HG03135 (cell line): ENCODE results near the gene OR6X1.
A peak's percentile ranks its signal among the peaks of the same experiment; 100 is the strongest.

Experiments used
- ATAC-seq: cut with Tn5 transposase; IDR thresholded peaks from one replicate; pipeline ENCODE4 v1.9.1; 2021; ENCODE audit warnings: mild to moderate bottlenecking, moderate library complexity; ENCODE audit not compliant: unreplicated experiment

OR6X1 gene

GRCh38 chr11:123754101-123754568 is at the start of gene OR6X1:
TSS of gene OR6X1 (minus strand) at chr11:123754518. CDS start at chr11:123754518, 0 bp downstream.
- ATAC-seq = no peak

DNA sequence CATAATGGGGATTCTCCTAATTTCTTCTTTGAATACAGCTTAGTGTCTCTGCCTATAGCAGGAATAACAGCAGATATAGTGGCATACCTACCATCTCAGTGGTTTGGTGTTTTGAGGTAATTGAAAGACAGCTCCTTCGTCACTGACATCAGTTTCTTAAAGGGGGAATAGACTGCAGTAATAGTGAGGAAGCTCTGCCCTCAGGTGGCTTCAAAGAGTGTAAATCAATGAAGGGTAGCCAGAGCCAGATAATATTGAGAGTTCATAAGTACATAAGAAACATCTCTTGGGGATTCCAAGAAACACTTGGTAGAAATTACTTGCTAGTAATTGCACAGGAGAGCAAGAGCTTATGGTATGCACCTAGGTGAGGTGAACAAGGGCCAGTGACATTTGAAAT is 47.4 kb upstream of the OR6X1 start:
- no peak for ATAC-seq

DNA sequence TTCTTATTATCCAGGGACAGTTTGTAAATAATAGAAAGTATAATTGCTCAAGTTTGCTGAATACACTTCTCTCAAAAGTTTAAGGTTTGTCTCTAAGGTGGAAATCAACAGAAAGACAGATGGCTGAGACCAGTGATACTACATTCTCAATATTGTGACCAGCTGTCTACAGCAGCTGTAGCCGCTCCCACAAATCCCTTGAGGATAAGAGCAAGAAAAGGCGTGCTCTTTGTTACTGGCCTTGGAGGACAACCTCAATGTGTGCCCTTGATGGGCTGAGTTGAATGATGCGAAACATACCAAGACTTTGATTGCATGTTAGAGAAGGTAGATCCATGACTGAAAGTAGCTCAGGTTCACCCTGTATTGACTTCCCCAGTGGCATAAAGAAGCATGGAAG is 45.7 kb upstream of the OR6X1 start:
- ATAC-seq = no peak

DNA sequence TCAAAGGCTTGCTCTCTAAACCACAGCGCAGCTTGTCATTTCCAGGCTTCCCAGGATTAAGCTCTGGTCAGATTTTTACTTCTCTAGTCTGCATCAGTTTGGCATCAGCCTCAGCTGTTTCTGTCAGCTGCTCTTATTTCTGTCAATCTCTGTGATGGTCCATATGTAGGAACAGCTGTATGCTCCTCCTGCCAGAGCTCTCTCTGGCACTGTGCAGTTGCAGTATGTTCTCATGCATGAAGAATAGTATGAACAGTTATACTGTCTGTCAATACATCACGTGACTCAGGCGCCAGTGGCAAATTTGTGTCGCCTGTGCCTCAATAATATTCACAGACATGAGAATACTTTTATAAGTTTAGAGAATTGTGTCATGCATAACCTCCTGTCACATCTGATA is 45.1 kb upstream of the OR6X1 start:
- no peak for ATAC-seq

- ATAC-seq = no peak
Observed at GRCh38 chr11:123798513-123799252, 44.4 kb upstream of the OR6X1 start.

DNA sequence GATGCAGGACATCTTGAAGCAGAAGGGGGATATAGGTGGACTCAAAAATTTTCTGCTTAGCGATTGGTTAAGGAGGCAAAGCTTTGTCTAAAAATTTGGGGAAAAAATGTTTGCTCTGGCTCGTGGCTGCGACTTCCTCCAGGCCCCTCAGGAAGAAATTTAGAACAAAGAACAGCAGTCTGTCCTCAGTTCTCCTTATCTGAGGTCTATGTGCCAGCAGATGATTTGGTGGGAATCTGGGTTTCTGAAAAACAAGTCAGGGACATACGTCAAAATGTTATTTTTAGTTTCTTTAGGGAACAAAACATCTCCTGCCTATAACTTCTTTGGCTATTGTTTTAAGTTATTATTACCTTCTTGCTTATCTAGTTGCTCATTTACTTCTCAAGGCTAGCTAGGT is 43.8 kb upstream of the OR6X1 start:
- ATAC-seq = no peak

- ATAC-seq = no peak
Observed at GRCh38 chr11:123797541-123797940, 43.2 kb upstream of the OR6X1 start.

- no peak for ATAC-seq
Observed at GRCh38 chr11:123797114-123797513, 42.8 kb upstream of the OR6X1 start.

DNA sequence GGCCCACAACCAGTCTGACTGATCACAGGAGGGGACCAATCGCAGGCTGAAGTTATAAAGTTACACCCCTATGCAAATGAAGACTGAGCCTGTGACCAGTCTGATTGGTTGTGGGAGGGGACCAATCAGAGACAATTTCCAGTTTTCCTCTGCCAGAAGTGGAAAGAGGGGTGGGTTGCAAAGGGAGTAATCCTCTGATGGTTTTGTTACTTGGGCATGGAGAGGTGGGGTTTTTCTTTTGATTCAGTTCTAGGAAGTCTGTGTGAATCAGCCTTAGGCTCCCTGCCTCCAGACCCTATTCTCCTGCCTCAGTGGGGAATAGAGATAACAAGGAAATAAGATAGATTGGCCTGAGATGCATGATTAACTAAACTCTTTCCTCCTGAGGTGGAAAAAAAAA is 41.9 kb upstream of the OR6X1 start:
- ATAC-seq = no peak

DNA sequence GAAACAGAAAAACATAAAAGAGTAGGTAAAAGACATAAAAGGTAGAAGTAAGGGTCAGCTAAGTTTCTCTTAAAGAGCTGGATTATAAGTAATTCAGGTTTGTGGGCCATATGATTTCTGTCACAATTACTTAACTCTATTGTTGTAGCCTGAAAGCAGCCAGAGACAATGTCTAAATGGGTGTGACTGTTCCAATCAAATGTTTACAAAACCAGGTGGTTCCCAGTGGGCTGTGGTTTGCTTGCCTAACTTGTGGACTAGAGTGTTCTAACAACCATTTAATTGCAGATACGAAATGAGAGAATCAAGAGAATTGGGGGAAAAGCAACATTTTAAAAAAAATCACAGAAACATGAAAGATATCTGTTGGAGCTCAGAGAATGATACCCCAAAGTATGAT is 29.2 kb upstream of the OR6X1 start:
- no peak for ATAC-seq

DNA sequence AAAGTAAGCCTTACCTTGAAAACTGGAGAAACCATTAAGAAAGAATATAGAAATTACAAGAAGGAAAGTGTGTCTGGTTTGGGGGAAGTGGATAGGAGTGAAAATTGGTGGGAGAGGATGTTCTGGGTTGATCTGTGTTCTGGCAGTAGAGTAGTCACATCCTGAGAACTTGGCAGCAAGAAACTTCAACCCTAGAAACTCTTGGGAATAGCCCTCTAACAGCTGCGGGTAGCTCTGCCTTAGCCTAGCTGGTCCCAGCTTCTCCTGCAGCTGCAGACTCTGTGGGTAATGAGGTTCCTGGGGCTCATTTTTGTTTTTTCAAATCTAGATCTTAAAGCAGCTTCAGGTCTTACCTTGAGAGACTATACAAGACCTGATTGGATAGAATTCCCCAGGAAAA is 24.2 kb upstream of the OR6X1 start:
- ATAC-seq = no peak

GRCh38 chr11:123775715-123776549 is 21.6 kb upstream of the OR6X1 start:
- ATAC-seq = no peak

DNA sequence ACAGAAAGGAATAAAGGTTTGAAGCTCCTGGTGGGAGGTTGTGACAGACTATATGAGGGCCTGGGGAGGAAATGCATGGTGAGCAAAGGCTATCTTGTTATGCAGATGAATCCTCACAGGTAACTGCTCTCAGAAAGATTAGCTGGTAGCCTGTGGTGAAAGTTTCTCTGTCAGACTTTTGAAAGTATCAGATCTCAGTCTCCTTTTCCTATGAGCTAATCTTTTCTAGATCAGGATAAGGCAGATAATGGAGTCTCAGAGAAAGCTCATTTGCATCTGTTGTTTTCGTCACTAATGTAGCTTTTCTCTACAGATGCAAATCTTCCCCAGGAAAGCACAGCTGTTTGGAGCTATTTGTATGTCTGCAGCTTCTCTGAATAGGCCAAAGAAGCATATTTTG is 21.0 kb upstream of the OR6X1 start:
- no peak for ATAC-seq

GRCh38 chr11:123773959-123774358 is 19.6 kb upstream of the OR6X1 start:
- no peak for ATAC-seq

GRCh38 chr11:123773026-123773425 is 18.7 kb upstream of the OR6X1 start:
- no peak for ATAC-seq

DNA sequence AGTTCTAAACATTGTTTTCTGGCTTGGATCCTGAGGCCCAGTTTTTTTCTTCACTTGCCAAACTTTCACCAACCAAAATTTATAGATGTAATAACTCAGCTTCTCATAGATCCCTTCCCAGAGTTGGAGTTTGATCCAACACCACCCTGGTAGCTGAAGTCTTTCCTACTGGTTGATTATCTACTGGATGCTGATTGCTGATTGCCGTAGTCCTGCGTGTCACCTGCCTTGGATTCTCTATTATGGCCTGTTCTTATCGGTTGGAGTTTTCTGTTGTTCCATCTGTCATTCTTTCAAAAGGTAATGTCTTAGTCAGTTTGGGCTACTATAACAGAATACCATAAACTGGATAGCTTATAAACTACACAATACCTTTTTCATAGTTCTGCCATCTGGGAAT is 17.3 kb upstream of the OR6X1 start:
- ATAC-seq = no peak

DNA sequence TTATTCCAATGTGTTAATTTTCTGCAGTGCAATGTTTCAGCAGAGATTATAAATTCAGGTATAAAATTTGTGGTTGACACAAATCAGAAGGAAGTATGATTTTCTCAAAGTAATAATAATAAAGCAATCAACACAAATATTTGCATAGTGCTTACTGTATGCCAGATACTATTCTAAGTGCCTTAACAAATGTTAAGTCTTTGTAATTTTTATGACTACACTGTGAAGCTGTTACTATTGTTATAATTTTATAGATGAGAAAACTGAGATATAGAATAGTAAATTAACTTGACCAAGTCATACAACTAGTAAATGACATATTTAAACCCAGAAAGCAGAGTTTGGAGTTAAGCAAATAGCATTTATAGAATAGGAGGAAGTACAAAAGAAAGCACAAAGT is 16.4 kb upstream of the OR6X1 start:
- ATAC-seq = no peak

DNA sequence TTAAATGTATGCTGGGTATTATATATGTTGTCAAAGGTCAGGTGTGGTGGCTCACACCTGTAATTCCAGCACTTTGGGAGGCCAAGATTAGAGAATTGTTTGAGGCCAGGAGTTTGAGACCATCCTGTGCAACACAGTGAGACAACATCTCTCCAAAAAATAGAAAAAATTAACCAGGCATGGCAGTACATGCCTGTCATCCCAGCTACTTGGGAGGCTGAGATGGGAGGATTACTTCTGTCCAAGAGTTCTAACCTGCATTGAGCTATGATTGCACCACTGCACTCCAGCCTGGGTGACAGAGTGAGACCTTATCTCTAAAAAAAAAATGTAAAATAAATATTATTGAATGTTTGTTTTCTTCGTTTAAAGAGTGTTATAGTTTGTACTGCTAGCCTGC is 11.3 kb upstream of the OR6X1 start:
- ATAC-seq = no peak

- ATAC-seq = no peak
Observed at GRCh38 chr11:123762422-123762821, 8.1 kb upstream of the OR6X1 start.

- ATAC-seq = peak; percentile 80
Observed at GRCh38 chr11:123760894-123761293, 6.6 kb upstream of the OR6X1 start.

DNA sequence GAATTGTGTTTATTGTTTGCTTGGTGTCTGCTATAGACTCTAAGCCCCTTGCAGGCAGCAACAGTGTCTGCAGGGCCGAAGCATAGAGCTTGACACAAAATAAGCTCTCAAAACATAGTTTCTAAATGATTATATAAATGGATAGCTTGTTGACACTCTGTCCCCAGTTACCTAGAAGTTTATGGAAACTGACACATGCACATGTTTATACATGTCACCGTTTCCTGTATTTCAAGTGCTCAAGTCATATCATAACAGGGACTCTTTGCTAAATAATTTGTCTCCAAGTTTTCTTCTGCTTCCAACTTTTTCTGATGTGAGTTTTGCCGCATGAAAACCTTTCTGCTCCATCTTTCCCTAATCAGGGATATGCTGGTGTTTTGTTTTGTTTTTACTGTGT is 3.7 kb upstream of the OR6X1 start:
- no peak for ATAC-seq

DNA sequence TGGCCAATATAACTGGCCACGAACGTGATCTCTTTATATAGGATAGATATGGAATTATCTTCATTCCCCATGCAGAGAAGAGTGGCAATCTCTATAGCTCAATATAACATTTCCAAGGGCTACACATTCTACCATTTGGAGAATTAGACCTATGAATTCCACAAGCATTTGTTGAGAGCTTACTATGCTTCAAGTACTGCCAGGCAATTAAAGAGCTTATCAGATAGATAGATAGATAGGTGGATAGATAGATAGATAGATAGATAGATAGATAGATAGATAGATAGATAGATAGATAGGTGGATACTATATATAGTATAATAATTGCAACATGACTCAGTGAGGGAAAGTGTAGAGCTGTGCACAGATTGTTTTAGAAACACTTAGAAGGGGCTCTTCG is 1.5 kb upstream of the OR6X1 start:
- ATAC-seq = no peak
